ENCODE data around the gene MAOA.
"Not testable (repeated sequence)": the region's sequence is repeated elsewhere in the genome, so short reads cannot be mapped to it uniquely, and the experiment has no call there.

Gene MAOA

DNA sequence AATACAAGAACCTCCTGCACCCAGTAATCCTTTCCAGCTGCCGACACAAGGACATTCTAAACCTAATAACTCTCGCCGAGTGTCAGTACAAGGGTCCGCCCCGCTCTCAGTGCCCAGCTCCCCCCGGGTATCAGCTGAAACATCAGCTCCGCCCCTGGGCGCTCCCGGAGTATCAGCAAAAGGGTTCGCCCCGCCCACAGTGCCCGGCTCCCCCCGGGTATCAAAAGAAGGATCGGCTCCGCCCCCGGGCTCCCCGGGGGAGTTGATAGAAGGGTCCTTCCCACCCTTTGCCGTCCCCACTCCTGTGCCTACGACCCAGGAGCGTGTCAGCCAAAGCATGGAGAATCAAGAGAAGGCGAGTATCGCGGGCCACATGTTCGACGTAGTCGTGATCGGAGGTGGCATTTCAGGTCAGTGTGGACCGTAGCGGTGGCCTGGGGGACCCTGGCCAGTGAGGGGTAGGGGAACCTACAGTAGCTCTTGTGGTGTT is at the start of gene MAOA:
TSS of gene MAOA (plus strand) at position 295 of the 490 bp plus-strand sequence. CDS start at position 338, 43 bp downstream.
- no peak for DNase-seq

DNA sequence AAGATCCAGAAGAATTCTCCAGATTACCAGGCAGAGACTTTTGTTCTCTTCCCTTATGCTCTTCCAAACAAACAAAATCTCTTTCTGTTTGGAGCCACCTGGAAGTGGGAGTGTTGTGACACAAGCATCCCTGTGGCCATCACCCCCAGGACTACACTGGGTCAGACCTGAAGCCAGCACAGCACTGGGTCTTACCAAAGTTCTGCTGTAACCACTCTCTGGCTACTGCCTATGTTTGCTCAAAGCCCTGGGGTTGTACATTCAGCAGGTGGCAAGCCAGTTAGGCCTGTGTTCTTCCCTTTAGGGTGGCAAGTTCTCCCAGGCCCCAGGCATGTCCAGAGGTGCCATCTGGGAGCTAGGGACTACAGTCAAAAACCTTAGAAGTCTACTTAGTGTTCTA is 43.7 kb upstream of the MAOA start:
- no peak for DNase-seq

DNA sequence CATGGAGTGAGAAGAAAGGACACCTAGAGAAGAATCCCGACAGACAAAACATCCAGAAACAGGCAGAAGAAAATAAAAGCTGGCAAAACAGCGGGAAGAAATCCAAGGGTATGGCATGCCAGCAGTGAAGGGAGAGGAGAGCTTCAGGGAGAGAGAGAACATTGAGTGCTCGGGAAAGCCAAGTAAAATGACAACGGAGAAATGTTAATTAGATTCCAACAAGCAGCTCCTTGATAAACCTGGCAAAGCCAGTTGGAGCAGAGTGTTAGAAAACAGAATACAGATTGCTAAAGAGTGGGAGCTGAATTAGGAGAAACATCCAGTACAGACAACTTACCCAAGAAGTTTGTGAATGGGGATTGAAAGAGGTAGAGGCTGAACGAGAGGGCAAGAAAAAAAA is 40.4 kb upstream of the MAOA start:
- DNase-seq = no peak

DNA sequence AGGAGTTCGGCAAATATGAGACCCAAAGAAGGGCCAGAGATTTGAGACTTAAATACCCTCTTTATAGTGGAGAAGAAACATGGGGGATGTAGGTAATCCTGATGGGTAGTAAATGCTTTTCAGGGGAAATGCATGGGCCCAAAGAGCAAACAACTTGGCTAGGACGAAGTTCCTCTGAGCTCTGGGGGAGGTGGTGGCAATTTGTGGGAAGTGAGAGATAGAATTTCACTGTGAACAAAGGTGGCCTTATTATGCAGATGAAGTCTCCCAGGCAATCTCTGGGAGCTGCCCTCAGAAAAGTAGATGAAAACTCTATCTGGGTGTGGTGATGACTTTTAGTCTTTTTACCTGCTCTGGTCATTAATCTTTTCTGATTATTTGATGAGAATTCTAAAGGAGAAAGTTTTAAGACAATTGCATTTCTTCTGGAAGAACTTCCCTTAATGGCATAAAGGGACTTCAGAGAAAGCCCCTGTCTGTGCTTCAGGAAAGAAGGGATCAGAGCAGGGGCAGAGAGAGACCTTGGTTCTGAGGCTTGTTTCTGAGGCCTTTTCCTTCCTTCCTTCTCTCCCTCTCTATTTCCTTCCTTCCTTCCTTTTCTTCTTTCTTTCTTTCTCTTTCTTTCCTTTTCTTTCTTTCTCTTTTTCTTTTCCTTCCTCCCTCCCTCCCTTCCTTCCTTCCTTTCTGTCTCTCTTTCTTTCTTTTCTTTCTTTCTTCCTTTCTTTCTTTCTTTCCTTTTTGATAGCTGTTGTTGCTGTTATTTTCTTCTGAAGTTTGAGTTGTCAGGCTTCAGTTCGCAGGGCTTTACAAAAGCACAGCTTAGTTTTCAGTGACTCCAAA is 37.5 kb upstream of the MAOA start:
- DNase-seq = no peak

DNA sequence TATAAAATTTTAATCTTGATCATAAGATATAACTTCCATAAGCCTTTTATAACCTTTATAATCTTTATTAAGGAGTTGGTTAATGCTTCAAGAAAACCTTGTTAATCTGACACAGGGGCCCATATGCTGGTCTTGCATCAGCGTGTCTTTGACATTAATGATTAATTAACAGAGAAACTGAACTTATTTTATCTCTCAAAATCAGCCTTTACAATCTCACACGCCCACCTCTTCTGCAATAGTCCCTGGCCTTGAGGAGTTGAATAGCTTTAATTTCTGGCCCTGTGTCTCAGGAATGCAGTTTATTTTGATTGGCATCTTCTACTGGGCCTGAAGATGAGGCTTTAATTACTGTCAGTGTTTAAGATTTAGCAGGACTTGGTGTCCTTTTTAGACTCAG is 36.2 kb upstream of the MAOA start:
- DNase-seq = not testable (repeated sequence)

DNA sequence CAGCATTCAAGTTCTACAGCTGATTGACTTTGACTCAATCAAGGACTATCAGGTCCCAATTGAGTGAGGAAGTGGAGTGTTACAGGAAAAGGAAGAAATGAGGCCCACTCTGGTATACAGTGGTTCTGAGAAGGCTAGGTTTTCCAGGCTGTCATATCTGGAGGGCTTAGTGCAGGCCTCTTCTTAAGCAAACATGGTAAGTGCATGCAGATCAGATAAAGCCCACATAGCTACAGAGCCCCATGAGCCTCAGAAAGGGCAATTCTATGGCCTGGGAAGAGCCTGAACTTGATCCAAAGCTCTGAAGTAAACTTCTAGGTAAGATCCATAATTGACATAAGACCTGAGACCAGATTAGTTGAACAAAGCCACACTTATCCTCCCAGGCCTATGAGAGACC is 29.0 kb upstream of the MAOA start:
- DNase-seq = no peak

DNA sequence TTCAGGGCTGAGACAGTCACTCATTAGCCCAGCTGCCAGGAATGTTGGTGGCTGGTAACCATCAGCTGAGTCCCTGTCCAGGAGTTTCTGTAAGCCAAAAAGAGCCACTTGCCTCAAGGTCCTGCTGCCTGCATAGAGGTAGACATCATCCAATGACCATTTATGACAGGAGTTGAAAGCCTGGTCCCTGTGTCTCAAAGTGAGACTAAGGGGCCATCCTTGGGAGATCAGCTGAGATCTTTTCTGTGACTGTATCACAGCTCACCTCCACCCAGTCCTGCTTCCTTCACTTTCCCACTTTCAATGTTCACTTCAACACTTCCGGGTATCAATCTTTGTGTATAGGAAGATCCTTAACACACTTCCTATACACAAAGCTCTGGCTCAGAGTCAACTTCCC is 28.4 kb upstream of the MAOA start:
- no peak for DNase-seq

DNA sequence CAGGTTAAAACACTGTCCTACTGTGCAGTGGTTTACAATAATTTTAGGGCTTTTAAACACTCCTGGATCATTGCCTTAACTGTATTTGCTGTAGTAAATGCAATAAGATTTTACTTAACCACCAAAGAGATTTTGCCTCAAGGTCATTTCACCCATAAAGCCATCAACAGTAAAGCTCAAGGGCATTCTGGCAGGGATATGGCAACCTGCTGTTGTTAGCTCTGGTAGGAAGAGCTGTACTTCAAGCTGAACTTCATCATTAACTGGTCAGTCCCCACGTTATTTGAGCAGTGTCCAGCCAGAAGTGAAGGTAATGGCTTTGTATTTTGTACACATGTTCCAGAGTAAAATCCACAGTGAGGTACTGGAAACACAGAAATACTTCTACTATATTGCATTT is 26.9 kb upstream of the MAOA start:
- no peak for DNase-seq

DNA sequence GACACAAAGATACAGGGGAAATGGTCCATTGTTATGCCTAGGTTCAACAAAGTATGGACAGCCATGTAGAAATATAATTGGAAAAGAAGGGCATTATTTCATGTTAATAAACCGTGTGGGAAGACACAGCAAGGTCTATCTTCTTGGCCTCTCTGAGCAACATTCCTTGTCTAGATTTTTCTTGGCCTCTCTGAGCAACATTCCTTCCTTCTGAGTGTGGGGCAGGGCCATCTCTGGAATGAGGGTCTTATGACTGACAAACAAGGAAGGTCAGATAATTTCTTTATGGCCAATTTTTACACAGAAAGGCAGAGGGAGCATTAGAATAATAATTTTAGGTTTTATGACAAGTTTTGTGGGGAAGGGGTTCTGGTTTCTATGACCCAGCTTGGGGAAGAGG is 24.3 kb upstream of the MAOA start:
- DNase-seq = no peak

DNA sequence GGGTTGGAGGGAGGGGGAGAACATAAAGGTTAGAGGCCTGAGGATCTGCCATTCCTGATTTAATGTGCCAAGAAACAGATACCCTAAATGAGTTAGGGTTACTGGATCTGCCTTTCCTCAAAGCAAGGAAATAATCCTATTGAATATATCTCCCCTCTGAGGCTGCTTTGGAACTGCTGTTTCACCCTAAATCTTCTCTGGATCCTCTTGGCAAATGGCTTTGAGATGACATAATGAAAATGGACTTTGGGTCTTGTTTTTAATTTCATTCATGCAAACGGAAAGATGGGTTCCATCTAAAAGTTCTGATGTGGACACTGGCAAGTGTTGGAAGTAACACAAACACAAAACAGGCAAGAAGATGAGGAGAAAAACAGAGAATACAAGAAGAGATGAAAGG is 23.0 kb upstream of the MAOA start:
- no peak for DNase-seq

DNA sequence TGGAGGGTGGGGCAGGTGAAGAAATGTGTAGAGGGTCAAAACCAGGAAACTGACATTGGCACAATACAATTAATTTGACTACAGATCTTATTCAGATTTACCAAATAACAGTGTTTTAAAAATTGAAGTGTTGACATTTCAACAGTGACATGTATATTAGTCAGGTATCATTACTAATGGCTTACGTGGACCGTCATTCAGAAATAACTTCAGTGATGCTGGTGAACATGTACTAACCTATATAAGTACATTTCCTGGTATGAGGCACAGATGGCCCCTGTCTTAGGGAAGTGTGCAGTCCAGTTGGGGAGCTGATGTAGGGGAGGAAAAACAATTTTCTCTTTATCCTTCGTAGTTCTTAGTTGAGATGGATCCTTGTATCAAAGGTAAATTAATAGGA is 22.3 kb upstream of the MAOA start:
- no peak for DNase-seq

DNA sequence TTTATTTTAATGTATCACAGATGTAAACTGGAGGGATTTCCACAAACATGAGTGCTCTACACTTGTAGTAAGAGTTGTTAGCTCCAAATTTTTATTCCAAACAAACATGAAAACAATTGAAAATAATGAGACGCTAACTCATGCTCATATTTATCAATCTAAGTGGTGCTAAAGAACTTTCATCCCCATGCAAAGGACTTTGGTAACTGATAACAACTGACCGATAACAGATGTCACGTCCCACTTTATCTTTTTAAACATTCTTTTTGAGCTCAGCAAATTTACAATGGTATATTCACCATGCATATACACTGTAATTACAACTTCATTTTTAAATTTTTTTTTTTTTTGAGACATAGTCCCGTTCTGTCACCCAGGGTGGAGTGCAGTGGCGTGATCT is 15.6 kb upstream of the MAOA start:
- no peak for DNase-seq

DNA sequence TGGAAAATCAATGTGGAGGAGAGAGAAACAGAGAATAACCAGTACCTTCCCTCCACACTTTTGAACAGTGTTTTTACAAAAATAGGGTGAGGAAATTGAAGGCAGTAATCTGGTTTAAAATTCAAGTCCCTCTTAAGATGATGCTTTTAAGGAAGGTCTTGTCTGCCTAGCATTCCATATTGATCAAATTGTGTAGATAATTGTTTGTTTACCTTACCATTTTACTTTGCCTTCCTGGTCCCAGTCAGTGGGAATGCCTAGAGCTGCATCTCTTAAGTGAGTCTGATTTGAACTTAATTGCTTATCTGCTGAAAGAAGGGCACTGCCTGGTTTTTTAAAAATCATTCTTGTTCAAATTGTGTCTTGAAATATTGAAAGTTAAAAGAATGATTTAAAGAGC is 14.4 kb upstream of the MAOA start:
- DNase-seq = no peak

DNA sequence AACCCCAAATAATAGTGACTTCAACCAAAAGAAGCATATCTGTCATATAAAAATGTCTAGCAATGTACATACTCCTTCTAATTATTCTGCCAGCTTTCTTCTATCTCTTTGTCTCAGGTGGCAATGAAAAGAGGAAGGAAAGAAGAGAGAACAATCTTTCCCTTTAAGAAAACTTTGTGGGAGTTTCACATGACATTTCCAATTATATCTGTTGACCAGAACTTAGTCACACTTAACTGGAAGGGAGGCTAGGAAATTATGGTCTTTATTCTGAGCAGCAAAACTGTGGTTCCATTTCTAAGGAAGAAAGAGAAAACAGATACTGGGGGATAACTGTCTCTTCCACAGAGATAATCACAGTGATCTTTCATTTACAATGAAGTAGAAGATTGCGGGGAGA is 12.9 kb upstream of the MAOA start:
- DNase-seq = no peak

DNA sequence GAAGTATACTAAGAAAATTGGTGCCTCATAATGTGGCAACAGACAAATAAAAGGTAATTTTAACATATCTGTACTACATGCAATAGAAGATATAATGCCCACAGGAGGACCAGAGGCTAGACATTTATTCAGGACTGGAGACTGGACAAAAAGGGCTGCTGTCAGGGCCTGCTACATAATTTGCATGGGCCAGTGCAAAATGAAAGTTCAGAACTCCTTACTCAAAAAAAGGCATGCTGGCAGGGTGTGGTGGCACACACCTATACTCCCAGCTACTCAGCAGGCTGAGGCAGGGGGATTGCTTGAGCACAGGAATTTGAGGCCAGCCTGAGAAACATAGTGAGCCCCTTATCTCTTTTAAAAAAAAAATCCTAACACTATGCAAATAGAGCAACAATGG is 12.4 kb upstream of the MAOA start:
- no peak for DNase-seq

DNA sequence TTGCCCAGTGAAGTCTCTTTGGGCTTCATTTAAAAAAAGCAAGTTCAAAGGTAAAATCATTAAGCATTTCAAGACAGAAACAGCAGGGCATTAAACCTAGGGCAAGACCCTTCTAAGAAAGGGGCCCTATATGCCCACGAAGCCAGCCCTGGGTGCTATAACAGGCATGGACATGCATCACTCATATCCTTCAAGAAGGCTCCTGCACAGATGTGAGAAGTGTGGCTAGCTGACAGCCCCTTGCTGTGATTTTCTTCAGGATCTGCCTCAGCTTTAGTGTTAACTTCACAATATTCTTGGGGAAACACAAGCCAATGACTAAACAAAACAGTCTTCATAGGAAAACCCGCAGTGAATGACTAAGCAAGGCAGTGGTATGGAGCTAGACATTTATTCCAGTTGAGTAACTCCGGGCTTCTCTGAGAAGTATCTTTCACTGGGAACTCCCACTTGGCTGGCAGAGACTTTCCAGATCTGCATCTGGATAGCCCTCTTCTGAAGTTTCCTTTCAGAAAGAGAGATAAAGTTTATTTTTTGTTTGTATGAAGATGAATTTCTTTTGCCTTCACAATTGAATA is 11.9 kb upstream of the MAOA start:
- DNase-seq = no peak

DNA sequence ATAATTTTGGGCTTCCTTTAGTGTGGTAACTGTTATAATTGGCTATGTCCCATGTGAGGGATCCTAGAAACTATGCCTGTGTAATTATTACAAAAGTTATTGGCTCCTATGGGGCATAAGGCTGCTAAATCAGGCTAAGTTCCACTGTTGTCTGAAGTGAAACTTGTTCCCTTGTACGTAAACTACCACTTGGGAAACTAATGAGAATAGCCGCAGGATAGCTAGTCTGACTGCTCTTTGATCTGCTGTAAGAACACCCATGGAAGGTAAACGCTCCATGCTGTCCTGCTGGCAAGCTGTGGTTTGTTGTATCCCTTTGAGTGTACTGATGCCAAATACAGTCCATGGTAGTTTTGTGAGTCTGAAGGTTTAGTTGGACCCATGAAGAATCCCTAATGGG is 9.3 kb upstream of the MAOA start:
- no peak for DNase-seq

DNA sequence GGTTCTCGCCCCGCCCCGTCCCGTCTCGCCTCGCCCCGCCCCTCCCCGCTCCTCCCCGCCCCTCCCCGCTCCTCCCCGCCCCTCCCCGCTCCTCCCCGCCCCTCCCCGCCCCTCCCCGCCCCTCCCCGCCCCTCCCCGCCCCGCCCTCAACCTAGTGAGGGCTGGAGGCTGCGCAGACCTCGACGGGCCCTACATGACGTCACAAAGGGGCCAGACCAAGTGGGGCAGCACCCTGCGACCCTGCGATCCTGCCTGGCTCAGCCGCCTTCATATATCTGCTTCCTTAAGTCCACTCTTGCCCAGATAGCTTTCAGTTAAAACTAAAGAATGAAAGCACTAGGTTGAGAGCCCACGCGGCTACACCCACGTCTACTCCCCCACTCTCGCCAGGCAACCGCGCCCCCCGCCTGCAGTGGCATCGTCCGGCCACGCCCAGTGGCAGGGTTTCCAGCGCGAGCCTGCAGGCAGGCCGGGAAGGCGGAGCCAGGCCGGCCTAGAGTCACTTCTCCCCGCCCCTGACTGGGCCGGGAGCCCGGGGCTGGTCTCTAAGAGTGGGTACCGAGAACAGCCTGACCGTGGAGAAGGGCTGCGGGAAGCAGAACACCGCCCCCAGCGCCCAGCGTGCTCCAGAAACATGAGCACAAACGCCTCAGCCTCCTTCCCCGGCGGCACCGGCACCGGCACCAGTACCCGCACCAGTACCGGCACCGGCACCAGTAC is 1.5 kb upstream of the MAOA start:
- peak; percentile 58 for DNase-seq

DNA sequence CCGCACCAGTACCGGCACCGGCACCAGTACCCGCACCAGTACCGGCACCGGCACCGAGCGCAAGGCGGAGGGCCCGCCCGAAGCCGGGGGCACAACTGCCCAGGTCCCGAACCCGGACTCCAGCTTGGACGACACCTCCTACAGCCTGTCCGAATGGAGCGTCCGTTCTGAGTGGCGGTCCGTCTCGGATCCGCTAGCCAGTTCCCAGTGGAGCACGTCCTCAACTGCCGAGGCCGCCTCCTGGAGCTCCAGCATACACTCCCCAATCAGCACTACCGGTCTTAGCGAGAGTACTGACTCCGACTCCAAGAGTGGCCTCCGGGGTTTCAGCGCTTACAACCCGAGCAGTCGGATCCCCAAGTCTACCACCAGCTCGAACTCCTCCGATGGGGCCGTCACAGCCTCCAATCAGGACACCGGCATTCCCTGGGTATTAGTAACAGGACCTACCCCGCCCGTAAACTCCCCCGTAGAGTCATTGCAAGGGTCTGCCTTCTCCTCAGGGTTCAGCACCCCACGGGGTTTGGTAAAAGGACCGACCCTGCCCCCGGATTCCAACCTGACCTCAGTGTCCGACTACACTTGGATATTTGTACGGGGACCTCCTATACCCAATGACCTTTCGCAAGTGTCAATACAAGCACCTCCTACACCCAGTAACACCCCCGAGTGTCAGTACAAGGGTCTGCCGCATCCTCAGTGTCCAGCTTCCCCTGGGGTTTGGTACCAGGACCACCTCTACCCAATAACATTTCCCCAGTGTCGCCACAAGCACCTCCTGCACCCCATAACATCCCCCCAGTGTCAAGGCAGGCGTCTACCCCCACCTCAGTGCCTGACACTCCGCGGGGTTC is 721 bp upstream of the MAOA start:
- DNase-seq = no peak

DNA sequence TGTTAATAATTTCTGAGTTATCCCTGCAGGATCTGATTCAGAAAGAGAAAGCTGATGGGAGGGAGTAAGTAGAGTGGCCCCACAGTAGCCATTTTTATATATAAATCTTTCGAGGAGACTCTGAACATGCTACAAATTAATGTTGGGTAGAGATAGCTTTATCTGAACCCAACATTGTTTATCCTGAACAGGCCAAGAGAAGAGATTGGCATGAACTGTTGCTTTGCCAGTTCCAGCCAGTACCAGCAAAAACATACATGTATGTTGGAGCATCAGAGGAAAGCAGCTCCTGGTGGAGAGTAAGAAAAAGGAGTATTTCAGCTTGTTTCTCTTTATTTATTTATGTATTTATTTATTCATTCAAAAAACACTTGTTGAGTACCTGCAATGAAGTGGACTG is 1.6 kb downstream of the MAOA start:
- no peak for DNase-seq

DNA sequence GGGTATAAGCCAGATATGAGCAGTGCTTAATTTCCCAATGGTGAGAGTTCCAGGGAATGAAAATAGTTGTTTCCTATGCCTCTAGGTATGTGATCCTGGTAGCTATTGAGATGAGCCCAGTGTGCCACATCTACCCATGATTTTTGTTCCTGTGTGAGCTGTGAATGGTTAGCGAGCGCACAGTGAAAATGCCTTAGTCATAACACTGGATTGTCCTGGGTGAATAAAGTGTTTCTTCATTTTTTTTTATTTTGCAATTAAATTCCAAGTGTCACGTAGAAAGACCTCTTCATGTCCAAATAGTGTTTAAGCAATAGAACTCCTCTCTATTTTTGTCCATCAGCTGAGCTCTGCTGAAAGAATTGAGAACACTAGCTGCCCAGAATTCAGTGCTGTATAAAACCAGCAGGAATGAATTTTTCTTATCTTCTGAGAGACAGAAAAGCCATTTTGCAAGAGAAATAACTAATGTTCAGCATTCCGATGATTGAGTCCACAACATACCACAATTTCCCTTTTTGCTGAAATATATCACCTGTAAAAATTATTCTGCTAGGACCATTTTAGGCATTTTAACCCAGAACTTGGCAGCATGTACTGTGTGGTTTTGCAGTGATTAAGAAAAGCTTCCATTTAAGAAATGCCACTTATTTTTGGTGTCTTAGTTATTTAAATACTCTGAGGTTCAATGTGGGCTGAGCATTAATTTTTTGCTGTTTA is 5.6 kb downstream of the MAOA start:
- DNase-seq = no peak

DNA sequence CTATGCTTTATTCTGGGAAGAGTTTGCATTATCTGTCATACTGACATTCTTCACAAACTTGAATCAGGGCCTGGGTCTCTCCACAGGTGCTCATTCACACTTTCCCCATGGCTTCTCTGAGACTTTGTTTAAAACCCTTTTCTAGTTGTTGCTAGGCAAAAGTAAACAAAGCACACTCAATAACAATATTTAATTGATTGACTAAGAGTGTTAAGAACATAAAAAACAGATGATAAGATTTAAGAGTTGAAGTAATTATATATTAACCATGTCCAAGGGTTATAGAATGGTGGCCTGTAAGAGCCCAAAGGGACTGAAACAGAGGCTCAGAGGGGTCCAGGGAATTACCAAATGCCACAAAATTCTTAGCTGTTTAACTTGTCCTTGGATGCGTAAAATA is 7.1 kb downstream of the MAOA start:
- no peak for DNase-seq
